HCT116 (cell line): ENCODE results near the gene MAP2K4. TPM values are rescaled to one million over a fixed set of nuclear protein-coding genes. Genes with fewer than 3 reads are reported as not detected.

Experiments
- ATAC-seq: fragments of 200-7000 bp; cut with Tn5 transposase; 2 replicates; pipeline ENCODE4 v1.9.1; 2020; ENCODE audit warnings: mild to moderate bottlenecking, moderate library complexity
- BruUV-seq: library from RNA; stranded (reverse); fragments of 400-500 nt; replicated peaks from 2 replicates; lab custom pipeline; 2021; lab: Mats Ljungman, UMichigan
- CTCF ChIA-PET: fragments of 300-600 bp; sonication (Branson Sonifier 250); formaldehyde crosslinking; loops from one replicate; lab custom pipeline; 2021; ENCODE audit warnings: antibody characterized with exemption; lab: Charles Lee
- POLR2A ChIA-PET: fragments of 300-600, 350-600 bp; sonication (Branson Sonifier 250); formaldehyde crosslinking; loops from one replicate; lab custom pipeline; 2021; ENCODE audit warnings: antibody characterized with exemption; lab: Charles Lee
- RAD21 ChIA-PET, 2 experiments: fragments of 300-600 bp; sonication (Branson Sonifier 250); formaldehyde crosslinking; loops; one replicate each; lab custom pipeline; 2023; ENCODE audit warnings: low total read pairs in 2 of 2; ENCODE audit not compliant: uncharacterized antibody in 2 of 2, unreplicated experiment in 2 of 2, low non-redundant PET in 1 of 2; lab: Charles Lee
- DNase-seq: peaks from one replicate; pipeline ENCODE4 v3.0.0-alpha.2; 2010; ENCODE audit warnings: low read depth, low spot score
- H2AFZ ChIP-seq: fragments of 200-600 bp; shearing (Covaris generic), sonication (generic); 2 replicates; pipeline ENCODE4 v1.6.1; 2017; ENCODE audit warnings: low read depth, mixed run types, mixed read lengths, antibody characterized with exemption, low read length; ENCODE audit not compliant: poor library complexity, severe bottlenecking
- H3K27ac ChIP-seq: 2 replicates; pipeline ENCODE4 v1.5.1; 2012; ENCODE audit warnings: low read depth, low read length
- H3K27me3 ChIP-seq: fragments of 200-600 bp; sonication (generic); 2 replicates; pipeline ENCODE4 v1.6.1; 2016; ENCODE audit warnings: mixed run types, low read length, mixed read lengths; ENCODE audit not compliant: insufficient read depth
- H3K36me3 ChIP-seq, 2 experiments: fragments of 200-500 bp in 1 of 2; fragments of 200-600 bp in 1 of 2; sonication (Bioruptor generic) in 1 of 2; sonication (generic) in 1 of 2; 2 replicates each; pipeline versions ENCODE4 v1.5.1 to v1.6.1; 2014 to 2016; ENCODE audit warnings: low read length in 2 of 2, inconsistent platforms in 1 of 2, mixed read lengths in 1 of 2, mixed run types in 1 of 2; ENCODE audit not compliant: insufficient read depth in 2 of 2, control insufficient read depth in 1 of 2
- H3K4me1 ChIP-seq, 2 experiments: fragments of 200-600 bp in 1 of 2; sonication (generic) in 1 of 2; 2 replicates each; pipeline versions ENCODE4 v1.5.1 to v1.6.1; 2012 to 2017; ENCODE audit warnings: low read length in 2 of 2, inconsistent platforms in 1 of 2, mild to moderate bottlenecking in 1 of 2, mixed read lengths in 1 of 2, mixed run types in 1 of 2, moderate library complexity in 1 of 2; ENCODE audit not compliant: insufficient read depth in 2 of 2, control insufficient read depth in 1 of 2
- H3K4me2 ChIP-seq: fragments of 200-600 bp; sonication (generic); 2 replicates; pipeline ENCODE4 v1.6.1; 2017; ENCODE audit warnings: mixed run types, low read length, mixed read lengths
- H3K4me3 ChIP-seq, 2 experiments: fragments of 200-600 bp in 1 of 2; sonication (generic) in 1 of 2; replicated peaks in 1 of 2; 2 replicates each; pipeline ENCODE4 v1.5.1; 2011 to 2016; ENCODE audit warnings: low read length in 2 of 2, control low read depth in 1 of 2, low read depth in 1 of 2, mild to moderate bottlenecking in 1 of 2, mixed read lengths in 1 of 2, mixed run types in 1 of 2
- H3K79me2 ChIP-seq: fragments of 200-600 bp; sonication (generic); 2 replicates; pipeline ENCODE4 v1.6.1; 2017; ENCODE audit warnings: mild to moderate bottlenecking, mixed run types, low read length, moderate library complexity, mixed read lengths; ENCODE audit not compliant: insufficient read depth
- H3K9ac ChIP-seq: fragments of 200-600 bp; sonication (generic); 2 replicates; pipeline ENCODE4 v1.6.1; 2016; ENCODE audit warnings: low read length, mixed read lengths
- H3K9me2 ChIP-seq: fragments of 200-600 bp; sonication (generic), shearing (Covaris generic); 2 replicates; pipeline ENCODE4 v1.6.1; 2017; ENCODE audit warnings: mixed run types, mild to moderate bottlenecking, moderate library complexity; ENCODE audit not compliant: insufficient read depth
- H3K9me3 ChIP-seq, 2 experiments: fragments of 200-500 bp in 1 of 2; fragments of 200-600 bp in 1 of 2; sonication (Bioruptor generic) in 1 of 2; sonication (generic) in 1 of 2; 2 replicates each; pipeline ENCODE4 v1.6.1; 2014 to 2017; ENCODE audit warnings: low read length in 2 of 2, mixed read lengths in 2 of 2, inconsistent platforms in 1 of 2, low read depth in 1 of 2, mild to moderate bottlenecking in 1 of 2, mixed run types in 1 of 2, moderate library complexity in 1 of 2; ENCODE audit not compliant: control insufficient read depth in 1 of 2, insufficient read depth in 1 of 2
- H4K20me1 ChIP-seq: fragments of 200-600 bp; sonication (generic), shearing (Covaris generic); 2 replicates; pipeline ENCODE4 v1.6.1; 2017; ENCODE audit warnings: mixed run types, mild to moderate bottlenecking, moderate library complexity; ENCODE audit not compliant: insufficient read depth
- ELF1 ChIP-seq: IDR thresholded peaks from 2 replicates; pipeline ENCODE4 v1.6.1; 2012; ENCODE audit warnings: low read depth, borderline replicate concordance
- EZH2 ChIP-seq: fragments of 200-600 bp; sonication (generic); IDR thresholded peaks from 2 replicates; pipeline ENCODE4 v1.6.1; 2017; ENCODE audit warnings: antibody characterized with exemption, mixed run types
- FOSL1 ChIP-seq: IDR thresholded peaks from 2 replicates; pipeline ENCODE4 v1.6.1; 2012; ENCODE audit warnings: low read depth
- JUND ChIP-seq: IDR thresholded peaks from 2 replicates; pipeline ENCODE4 v1.6.1; 2012
- MAX ChIP-seq: IDR thresholded peaks from 2 replicates; pipeline ENCODE4 v1.6.1; 2012
- POLR2AphosphoS5 ChIP-seq: IDR thresholded peaks from 2 replicates; pipeline ENCODE4 v1.6.1; 2011; ENCODE audit warnings: mild to moderate bottlenecking, low read depth, low read length, moderate library complexity
- RAD21 ChIP-seq: IDR thresholded peaks from 2 replicates; pipeline ENCODE4 v1.6.1; 2012; ENCODE audit warnings: low read depth, mild to moderate bottlenecking
- REST ChIP-seq: IDR thresholded peaks from 2 replicates; pipeline ENCODE4 v1.6.1; 2012; ENCODE audit warnings: low read depth
- SP1 ChIP-seq: IDR thresholded peaks from 2 replicates; pipeline ENCODE4 v1.6.1; 2012; ENCODE audit warnings: low read depth
- SRF ChIP-seq: IDR thresholded peaks from 2 replicates; pipeline ENCODE4 v1.6.1; 2012; ENCODE audit warnings: low read depth
- TCF7L2 ChIP-seq: IDR thresholded peaks from 2 replicates; pipeline ENCODE4 v1.7.0; 2011; ENCODE audit warnings: borderline replicate concordance, inconsistent platforms; ENCODE audit not compliant: insufficient read depth, insufficient read length; ENCODE audit errors: extremely low read depth
- ZNF274 ChIP-seq: fragments of 200-500 bp; sonication (Bioruptor generic); IDR thresholded peaks from 2 replicates; pipeline ENCODE4 v1.6.1; 2014; ENCODE audit warnings: mild to moderate bottlenecking, low read depth, low read length, inconsistent platforms
- intact Hi-C: fragments of 100-400 bp; cut with micrococcal nuclease; formaldehyde crosslinking; loops from 2 replicates; pipeline ENCODE4 v1.10.0; 2022
- total RNA-seq: library from RNA; stranded (reverse); gene quantifications from one replicate; pipeline ENCODE4 v1.2.1, GENCODE V29; 2021; ENCODE audit not compliant: unreplicated experiment
- TF ChIP-seq, protein P1 (sequence below): IDR thresholded peaks from 2 replicates; pipeline ENCODE4 v1.6.1; 2011; ENCODE audit warnings: mild to moderate bottlenecking, low read length, moderate library complexity; ENCODE audit not compliant: insufficient replicate concordance; ENCODE audit errors: extremely low read depth
- TF ChIP-seq, protein P2 (sequence below), 3 experiments: fragments of 200-600 bp in 1 of 3; sonication (generic) in 1 of 3; IDR thresholded peaks in 2 of 3; conservative IDR thresholded peaks in 1 of 3; 2 replicates each; pipeline ENCODE4 v1.5.1; 2012 to 2017; ENCODE audit warnings: low read depth in 2 of 3, low read length in 2 of 3, antibody characterized with exemption in 1 of 3, borderline replicate concordance in 1 of 3, control low read depth in 1 of 3, mild to moderate bottlenecking in 1 of 3, mixed read lengths in 1 of 3, mixed run types in 1 of 3, moderate library complexity in 1 of 3; ENCODE audit not compliant: insufficient read depth in 1 of 3

Gene MAP2K4
- total RNA-seq, 1 experiment from 2014 or later = 42.3 TPM

GRCh38 chr17:11997147-11997971 is 23.3 kb upstream of the MAP2K4 start, which contains the start of gene ZNF18 (continued):
- no peak for TF ChIP-seq REST
- peak; percentile 29 for TF ChIP-seq TCF7L2
- TF ChIP-seq RAD21 = no peak
- no peak for TF ChIP-seq FOSL1
- TF ChIP-seq, protein P1, sequence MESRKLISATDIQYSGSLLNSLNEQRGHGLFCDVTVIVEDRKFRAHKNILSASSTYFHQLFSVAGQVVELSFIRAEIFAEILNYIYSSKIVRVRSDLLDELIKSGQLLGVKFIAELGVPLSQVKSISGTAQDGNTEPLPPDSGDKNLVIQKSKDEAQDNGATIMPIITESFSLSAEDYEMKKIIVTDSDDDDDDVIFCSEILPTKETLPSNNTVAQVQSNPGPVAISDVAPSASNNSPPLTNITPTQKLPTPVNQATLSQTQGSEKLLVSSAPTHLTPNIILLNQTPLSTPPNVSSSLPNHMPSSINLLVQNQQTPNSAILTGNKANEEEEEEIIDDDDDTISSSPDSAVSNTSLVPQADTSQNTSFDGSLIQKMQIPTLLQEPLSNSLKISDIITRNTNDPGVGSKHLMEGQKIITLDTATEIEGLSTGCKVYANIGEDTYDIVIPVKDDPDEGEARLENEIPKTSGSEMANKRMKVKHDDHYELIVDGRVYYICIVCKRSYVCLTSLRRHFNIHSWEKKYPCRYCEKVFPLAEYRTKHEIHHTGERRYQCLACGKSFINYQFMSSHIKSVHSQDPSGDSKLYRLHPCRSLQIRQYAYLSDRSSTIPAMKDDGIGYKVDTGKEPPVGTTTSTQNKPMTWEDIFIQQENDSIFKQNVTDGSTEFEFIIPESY = no peak
- TF ChIP-seq SRF = no peak; the same call in 1 of the 2 replicates

GRCh38 chr17:11997972-11998233 is 22.8 kb upstream of the MAP2K4 start:
- intact Hi-C loops = loop anchor here (2.0 kb wide), 1 partner anchor 23 kb away; the partner anchor contains the start of gene MAP2K4
- no peak for ATAC-seq
- no TSS peak for BruUV-seq
- no peak for DNase-seq
- POLR2A ChIA-PET = interaction anchor here (1.0 to 2.3 kb wide), 7 partner anchors 11 to 99 kb away, joined by 3 to 19 read pairs (median 4); partner anchors contain the start of gene MAP2K4
- CTCF ChIA-PET = interaction anchor here (0.8 to 1.2 kb wide), 5 partner anchors 11 to 1122 kb away, joined by 3 to 4 read pairs (median 3); no protein-coding TSS in a partner anchor
- peak overlapping the region; percentile 95 for H3K4me2 ChIP-seq
- peak overlapping the region; percentile 50 for H3K27ac ChIP-seq
- H3K4me1 ChIP-seq = peaks cover 0 to 6% of the 10 kb centered on the region in 2 experiments; a peak in 2 of 4 replicates
- no peak overlapping the region for H3K9ac ChIP-seq
- no peaks in the 10 kb centered on the region for H3K9me3 ChIP-seq
- no peaks in the 10 kb centered on the region for H3K9me2 ChIP-seq
- H3K27me3 ChIP-seq = no peaks in the 10 kb centered on the region
- H3K36me3 ChIP-seq = no peaks in the 10 kb centered on the region
- H4K20me1 ChIP-seq = no peaks in the 10 kb centered on the region
- H2AFZ ChIP-seq = no peak overlapping the region
- peak overlapping the region; percentile 40 to 86 for H3K4me3 ChIP-seq
- peaks cover 3% of the 10 kb centered on the region; the same call in 1 of the 2 replicates for H3K79me2 ChIP-seq
- RAD21 ChIA-PET = no interaction called here
- TF ChIP-seq SP1 = no peak
- no peak for TF ChIP-seq ZNF274
- TF ChIP-seq, protein P2, sequence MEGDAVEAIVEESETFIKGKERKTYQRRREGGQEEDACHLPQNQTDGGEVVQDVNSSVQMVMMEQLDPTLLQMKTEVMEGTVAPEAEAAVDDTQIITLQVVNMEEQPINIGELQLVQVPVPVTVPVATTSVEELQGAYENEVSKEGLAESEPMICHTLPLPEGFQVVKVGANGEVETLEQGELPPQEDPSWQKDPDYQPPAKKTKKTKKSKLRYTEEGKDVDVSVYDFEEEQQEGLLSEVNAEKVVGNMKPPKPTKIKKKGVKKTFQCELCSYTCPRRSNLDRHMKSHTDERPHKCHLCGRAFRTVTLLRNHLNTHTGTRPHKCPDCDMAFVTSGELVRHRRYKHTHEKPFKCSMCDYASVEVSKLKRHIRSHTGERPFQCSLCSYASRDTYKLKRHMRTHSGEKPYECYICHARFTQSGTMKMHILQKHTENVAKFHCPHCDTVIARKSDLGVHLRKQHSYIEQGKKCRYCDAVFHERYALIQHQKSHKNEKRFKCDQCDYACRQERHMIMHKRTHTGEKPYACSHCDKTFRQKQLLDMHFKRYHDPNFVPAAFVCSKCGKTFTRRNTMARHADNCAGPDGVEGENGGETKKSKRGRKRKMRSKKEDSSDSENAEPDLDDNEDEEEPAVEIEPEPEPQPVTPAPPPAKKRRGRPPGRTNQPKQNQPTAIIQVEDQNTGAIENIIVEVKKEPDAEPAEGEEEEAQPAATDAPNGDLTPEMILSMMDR (IDR thresholded peaks at IDR 0.05 in 2 of 3, conservative IDR thresholded peaks at IDR 0.05 in 1 of 3; ENCODE audit: borderline replicate concordance in 1 of 3, insufficient read depth in 1 of 3, low read depth in 2 of 3, low read length in 2 of 3) = no peak
- TF ChIP-seq POLR2AphosphoS5 = no peak
- TF ChIP-seq MAX = no peak
- no peak for TF ChIP-seq JUND
- no peak for TF ChIP-seq ELF1
- no peak for TF ChIP-seq EZH2
